Measurements from ENCODE around the gene TNRC6C. TPM values are rescaled to one million over a fixed set of nuclear protein-coding genes. Genes with fewer than 3 reads are reported as not detected.

Gene TNRC6C
- total and polyA plus RNA-seq, 2 of the 13 experiments (the other 11 are each of a cell fraction or from before 2014, with no cell fraction given), result 0.66 to 4.9 TPM

DNA sequence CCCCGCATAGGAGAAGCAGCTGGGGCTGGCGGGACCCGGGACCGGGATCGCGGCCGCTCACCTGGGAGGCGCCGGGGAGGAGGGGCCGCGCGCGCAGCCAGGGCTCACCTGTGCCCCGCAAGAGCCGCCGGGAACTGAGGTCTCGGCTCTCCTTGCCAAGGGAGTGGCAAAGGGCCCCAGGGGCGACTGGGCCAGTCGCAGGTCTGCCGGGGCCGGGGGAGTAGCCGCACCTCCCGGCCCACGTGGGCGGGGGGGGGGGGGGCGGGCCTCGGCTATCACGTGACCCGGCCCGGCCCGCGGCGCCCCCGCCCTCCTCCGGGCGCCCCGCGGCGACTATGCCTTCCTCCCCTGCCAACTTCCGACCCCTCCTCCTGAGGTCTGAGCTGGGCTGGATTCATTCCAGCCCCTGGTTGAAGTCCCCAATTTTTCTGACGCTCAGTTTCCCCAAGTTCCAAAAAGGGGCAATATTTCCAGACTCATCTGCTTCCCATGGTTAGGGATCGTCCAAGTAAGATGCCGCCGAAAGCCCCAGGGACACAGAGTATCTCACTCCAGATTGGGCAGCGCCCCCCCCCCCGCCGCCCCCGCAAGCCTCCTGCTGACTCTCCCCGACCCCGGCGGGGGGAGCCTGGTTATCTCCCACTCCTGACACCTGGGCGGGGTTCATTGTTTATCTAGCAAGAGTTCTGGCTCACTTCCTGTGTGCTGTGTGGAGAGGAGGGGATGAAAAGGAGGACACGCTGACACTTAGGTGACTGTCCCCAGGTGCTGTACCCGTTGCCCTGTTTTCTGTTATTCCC lies 170.2 kb downstream of the TNRC6C start, which contains the start of gene TMC6 (continued):
- TF ChIP-seq ZFP37 (CRISPR knock-in tag; IDR thresholded peaks at IDR 0.05; ENCODE audit: borderline replicate concordance), result 0 out of 2 replicates have a peak, but pooled peaks have one; percentile 3
- TF ChIP-seq GTF2F1 (IDR thresholded peaks at IDR 0.05; ENCODE audit: low read length), result no peak
- TF ChIP-seq ASH2L (IDR thresholded peaks at IDR 0.05; ENCODE audit: insufficient read length, low read depth, low read length), result no peak
- no peak for TF ChIP-seq ZNF766 (CRISPR knock-in tag; IDR thresholded peaks at IDR 0.05; ENCODE audit: borderline replicate concordance)
- TF ChIP-seq ZNF891 (CRISPR knock-in tag; IDR thresholded peaks at IDR 0.05), result peak; percentile 84; the same call in 1 of the 2 replicates
- TF ChIP-seq ZNF343 (CRISPR knock-in tag; IDR thresholded peaks at IDR 0.05), result no peak
- TF ChIP-seq RAD21 (CRISPR knock-in tag; IDR thresholded peaks at IDR 0.05), result peak; percentile 60
- no peak for TF ChIP-seq KLF13 (CRISPR knock-in tag; IDR thresholded peaks at IDR 0.05)
- no peak; the same call in 1 of the 2 replicates for TF ChIP-seq KDM5B (CRISPR knock-in tag; IDR thresholded peaks at IDR 0.05; ENCODE audit: borderline replicate concordance)
- TF ChIP-seq, protein P1, sequence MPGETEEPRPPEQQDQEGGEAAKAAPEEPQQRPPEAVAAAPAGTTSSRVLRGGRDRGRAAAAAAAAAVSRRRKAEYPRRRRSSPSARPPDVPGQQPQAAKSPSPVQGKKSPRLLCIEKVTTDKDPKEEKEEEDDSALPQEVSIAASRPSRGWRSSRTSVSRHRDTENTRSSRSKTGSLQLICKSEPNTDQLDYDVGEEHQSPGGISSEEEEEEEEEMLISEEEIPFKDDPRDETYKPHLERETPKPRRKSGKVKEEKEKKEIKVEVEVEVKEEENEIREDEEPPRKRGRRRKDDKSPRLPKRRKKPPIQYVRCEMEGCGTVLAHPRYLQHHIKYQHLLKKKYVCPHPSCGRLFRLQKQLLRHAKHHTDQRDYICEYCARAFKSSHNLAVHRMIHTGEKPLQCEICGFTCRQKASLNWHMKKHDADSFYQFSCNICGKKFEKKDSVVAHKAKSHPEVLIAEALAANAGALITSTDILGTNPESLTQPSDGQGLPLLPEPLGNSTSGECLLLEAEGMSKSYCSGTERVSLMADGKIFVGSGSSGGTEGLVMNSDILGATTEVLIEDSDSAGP (CRISPR knock-in tag; IDR thresholded peaks at IDR 0.05; ENCODE audit: borderline replicate concordance), result no peak; the same call in 1 of the 2 replicates
- TF ChIP-seq, protein P2, sequence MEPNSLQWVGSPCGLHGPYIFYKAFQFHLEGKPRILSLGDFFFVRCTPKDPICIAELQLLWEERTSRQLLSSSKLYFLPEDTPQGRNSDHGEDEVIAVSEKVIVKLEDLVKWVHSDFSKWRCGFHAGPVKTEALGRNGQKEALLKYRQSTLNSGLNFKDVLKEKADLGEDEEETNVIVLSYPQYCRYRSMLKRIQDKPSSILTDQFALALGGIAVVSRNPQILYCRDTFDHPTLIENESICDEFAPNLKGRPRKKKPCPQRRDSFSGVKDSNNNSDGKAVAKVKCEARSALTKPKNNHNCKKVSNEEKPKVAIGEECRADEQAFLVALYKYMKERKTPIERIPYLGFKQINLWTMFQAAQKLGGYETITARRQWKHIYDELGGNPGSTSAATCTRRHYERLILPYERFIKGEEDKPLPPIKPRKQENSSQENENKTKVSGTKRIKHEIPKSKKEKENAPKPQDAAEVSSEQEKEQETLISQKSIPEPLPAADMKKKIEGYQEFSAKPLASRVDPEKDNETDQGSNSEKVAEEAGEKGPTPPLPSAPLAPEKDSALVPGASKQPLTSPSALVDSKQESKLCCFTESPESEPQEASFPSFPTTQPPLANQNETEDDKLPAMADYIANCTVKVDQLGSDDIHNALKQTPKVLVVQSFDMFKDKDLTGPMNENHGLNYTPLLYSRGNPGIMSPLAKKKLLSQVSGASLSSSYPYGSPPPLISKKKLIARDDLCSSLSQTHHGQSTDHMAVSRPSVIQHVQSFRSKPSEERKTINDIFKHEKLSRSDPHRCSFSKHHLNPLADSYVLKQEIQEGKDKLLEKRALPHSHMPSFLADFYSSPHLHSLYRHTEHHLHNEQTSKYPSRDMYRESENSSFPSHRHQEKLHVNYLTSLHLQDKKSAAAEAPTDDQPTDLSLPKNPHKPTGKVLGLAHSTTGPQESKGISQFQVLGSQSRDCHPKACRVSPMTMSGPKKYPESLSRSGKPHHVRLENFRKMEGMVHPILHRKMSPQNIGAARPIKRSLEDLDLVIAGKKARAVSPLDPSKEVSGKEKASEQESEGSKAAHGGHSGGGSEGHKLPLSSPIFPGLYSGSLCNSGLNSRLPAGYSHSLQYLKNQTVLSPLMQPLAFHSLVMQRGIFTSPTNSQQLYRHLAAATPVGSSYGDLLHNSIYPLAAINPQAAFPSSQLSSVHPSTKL (CRISPR knock-in tag; IDR thresholded peaks at IDR 0.05), result peak; percentile 34; the same call in 1 of the 2 replicates
- TF ChIP-seq PHF20 (CRISPR knock-in tag; IDR thresholded peaks at IDR 0.05), result no peak
- TF ChIP-seq GATAD1 (CRISPR knock-in tag; IDR thresholded peaks at IDR 0.05), result peak; percentile 23; the same call in 1 of the 2 replicates
- TF ChIP-seq, protein P3, sequence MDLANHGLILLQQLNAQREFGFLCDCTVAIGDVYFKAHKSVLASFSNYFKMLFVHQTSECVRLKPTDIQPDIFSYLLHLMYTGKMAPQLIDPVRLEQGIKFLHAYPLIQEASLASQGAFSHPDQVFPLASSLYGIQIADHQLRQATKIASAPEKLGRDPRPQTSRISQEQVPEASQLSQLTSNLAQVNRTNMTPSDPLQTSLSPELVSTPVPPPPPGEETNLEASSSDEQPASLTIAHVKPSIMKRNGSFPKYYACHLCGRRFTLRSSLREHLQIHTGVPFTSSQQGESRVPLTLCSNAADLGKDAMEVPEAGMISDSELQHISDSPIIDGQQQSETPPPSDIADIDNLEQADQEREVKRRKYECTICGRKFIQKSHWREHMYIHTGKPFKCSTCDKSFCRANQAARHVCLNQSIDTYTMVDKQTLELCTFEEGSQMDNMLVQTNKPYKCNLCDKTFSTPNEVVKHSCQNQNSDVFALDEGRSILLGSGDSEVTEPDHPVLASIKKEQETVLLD (CRISPR knock-in tag; IDR thresholded peaks at IDR 0.05; ENCODE audit: low read depth), result peak; percentile 54; the same call in 1 of the 2 replicates
- TF ChIP-seq KLF16 (CRISPR knock-in tag; IDR thresholded peaks at IDR 0.05), result peak in 1 of 2 experiments; percentile 65; a peak in 2 of 4 replicates
- no peak for TF ChIP-seq ZNF672 (CRISPR knock-in tag; IDR thresholded peaks at IDR 0.05)
- no peak for TF ChIP-seq ZNF792 (CRISPR knock-in tag; IDR thresholded peaks at IDR 0.05)
- TF ChIP-seq SAFB2 (CRISPR knock-in tag; IDR thresholded peaks at IDR 0.05; ENCODE audit: borderline replicate concordance, low read depth), result no peak
- no peak for TF ChIP-seq DNMT1 (CRISPR knock-in tag; IDR thresholded peaks at IDR 0.05)
- TF ChIP-seq, protein P4, sequence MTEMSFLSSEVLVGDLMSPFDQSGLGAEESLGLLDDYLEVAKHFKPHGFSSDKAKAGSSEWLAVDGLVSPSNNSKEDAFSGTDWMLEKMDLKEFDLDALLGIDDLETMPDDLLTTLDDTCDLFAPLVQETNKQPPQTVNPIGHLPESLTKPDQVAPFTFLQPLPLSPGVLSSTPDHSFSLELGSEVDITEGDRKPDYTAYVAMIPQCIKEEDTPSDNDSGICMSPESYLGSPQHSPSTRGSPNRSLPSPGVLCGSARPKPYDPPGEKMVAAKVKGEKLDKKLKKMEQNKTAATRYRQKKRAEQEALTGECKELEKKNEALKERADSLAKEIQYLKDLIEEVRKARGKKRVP (CRISPR knock-in tag; IDR thresholded peaks at IDR 0.05), result 0 out of 4 replicates have a peak, but pooled peaks of 1 of the 2 experiments have one; percentile 14
- TF ChIP-seq SYNCRIP (IDR thresholded peaks at IDR 0.05; ENCODE audit: insufficient read depth, low read depth, low read length), result no peak
